Ovary (tissue), 3 donors: ENCODE data around the gene SPATA16.

Experiments used
- CTCF ChIP-seq, 3 donors: fragments of 450-650 bp in 2 of 3; fragments of 200-600 bp in 1 of 3; IDR thresholded peaks; one replicate each; pipeline versions ENCODE4 v1.5.1 to v1.8.0; 2016 to 2022; ENCODE audit warnings: antibody characterized with exemption in 3 of 3, mild to moderate bottlenecking in 1 of 3
- EP300 ChIP-seq: sonication (generic); formaldehyde crosslinking; IDR thresholded peaks from one replicate; pipeline ENCODE4 v1.6.1; 2017; ENCODE audit warnings: antibody characterized with exemption
- donor health status: DM: no; HTN: no; CAD: no.

DNA sequence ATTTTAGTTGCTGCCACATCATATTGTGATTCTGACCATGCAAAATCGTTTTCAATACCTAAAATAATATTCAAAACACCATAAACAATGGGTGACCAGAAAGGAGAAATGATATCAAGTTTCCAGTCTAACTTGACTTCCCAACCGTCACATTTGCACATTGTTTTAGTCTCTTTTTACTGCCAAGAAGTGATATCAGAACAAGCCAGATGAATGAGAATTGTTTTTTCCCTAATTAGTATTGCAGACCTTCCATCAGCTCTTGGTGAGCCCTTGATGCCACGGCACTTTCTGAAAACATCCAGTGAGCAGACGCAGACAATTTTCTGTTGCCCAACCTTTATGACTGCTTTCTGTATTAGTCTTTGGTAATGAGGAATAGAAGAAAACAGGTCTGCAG, 62.5 kb downstream of the SPATA16 start:
- TF ChIP-seq CTCF (IDR thresholded peaks at IDR 0.05) (no peak), EP300 (no peak)
